Measurements from ENCODE around the gene ASAP2.

Gene ASAP2

GRCh38 chr2:9188823-9189222 lies 17.8 kb upstream of the ASAP2 start:
- TF ChIP-seq CTCF (IDR thresholded peaks at IDR 0.05; ENCODE audit: borderline replicate concordance, insufficient read depth, low read depth, low read length) = no peak

GRCh38 chr2:9189901-9190300 lies 16.7 kb upstream of the ASAP2 start:
- no peak overlapping the region for H3K4me3 ChIP-seq (ENCODE audit: low read depth, low read length)
- TF ChIP-seq CTCF (IDR thresholded peaks at IDR 0.05; ENCODE audit: borderline replicate concordance, insufficient read depth, low read depth, low read length) = no peak

More at GRCh38 chr2:9188823-9189222, 17.8 kb upstream of the ASAP2 start:
- H3K4me3 ChIP-seq (ENCODE audit: low read depth, low read length) = no peak overlapping the region

GRCh38 chr2:9191041-9191481 lies 15.6 kb upstream of the ASAP2 start:
- no peak overlapping the region for H3K4me3 ChIP-seq (ENCODE audit: low read depth, low read length)
- no peak for TF ChIP-seq CTCF (IDR thresholded peaks at IDR 0.05; ENCODE audit: borderline replicate concordance, insufficient read depth, low read depth, low read length)

GRCh38 chr2:9192712-9193111 lies 13.9 kb upstream of the ASAP2 start:
- no peak for TF ChIP-seq CTCF (IDR thresholded peaks at IDR 0.05; ENCODE audit: borderline replicate concordance, insufficient read depth, low read depth, low read length)
- H3K4me3 ChIP-seq (ENCODE audit: low read depth, low read length) = no peak overlapping the region

GRCh38 chr2:9194352-9194751 lies 12.3 kb upstream of the ASAP2 start:
- no peak overlapping the region for H3K4me3 ChIP-seq (ENCODE audit: low read depth, low read length)
- no peak for TF ChIP-seq CTCF (IDR thresholded peaks at IDR 0.05; ENCODE audit: borderline replicate concordance, insufficient read depth, low read depth, low read length)

GRCh38 chr2:9196637-9197036 lies 10.0 kb upstream of the ASAP2 start:
- no peak overlapping the region for H3K4me3 ChIP-seq (ENCODE audit: low read depth, low read length)
- no peak for TF ChIP-seq CTCF (IDR thresholded peaks at IDR 0.05; ENCODE audit: borderline replicate concordance, insufficient read depth, low read depth, low read length)

GRCh38 chr2:9197916-9198315 lies 8.7 kb upstream of the ASAP2 start:
- H3K4me3 ChIP-seq (ENCODE audit: low read depth, low read length) = no peak overlapping the region
- TF ChIP-seq CTCF (IDR thresholded peaks at IDR 0.05; ENCODE audit: borderline replicate concordance, insufficient read depth, low read depth, low read length) = no peak

All from GM12875 (cell line).